Neural progenitor cell (in vitro differentiated cells): ENCODE data around the gene IL2RA.

ENCODE experiments used
- EZH2 ChIP-seq: fragments of 200-600 bp; sonication (generic); IDR thresholded peaks from 2 replicates; pipeline ENCODE4 v1.6.1; 2017; ENCODE audit warnings: antibody characterized with exemption, mild to moderate bottlenecking, moderate library complexity
- EZH2phosphoT487 ChIP-seq: fragments of 200-600 bp; sonication (generic); IDR thresholded peaks from 2 replicates; pipeline ENCODE4 v1.6.1; 2017; ENCODE audit warnings: antibody characterized with exemption
- TF ChIP-seq, protein P1 (sequence below): fragments of 200-600 bp; sonication (generic); IDR thresholded peaks from 2 replicates; pipeline ENCODE4 v1.5.1; 2017; ENCODE audit warnings: antibody characterized with exemption, mild to moderate bottlenecking

GRCh38 chr10:5970527-5970926 is 91.6 kb downstream of the IL2RA start:
- TF ChIP-seq, protein P1, sequence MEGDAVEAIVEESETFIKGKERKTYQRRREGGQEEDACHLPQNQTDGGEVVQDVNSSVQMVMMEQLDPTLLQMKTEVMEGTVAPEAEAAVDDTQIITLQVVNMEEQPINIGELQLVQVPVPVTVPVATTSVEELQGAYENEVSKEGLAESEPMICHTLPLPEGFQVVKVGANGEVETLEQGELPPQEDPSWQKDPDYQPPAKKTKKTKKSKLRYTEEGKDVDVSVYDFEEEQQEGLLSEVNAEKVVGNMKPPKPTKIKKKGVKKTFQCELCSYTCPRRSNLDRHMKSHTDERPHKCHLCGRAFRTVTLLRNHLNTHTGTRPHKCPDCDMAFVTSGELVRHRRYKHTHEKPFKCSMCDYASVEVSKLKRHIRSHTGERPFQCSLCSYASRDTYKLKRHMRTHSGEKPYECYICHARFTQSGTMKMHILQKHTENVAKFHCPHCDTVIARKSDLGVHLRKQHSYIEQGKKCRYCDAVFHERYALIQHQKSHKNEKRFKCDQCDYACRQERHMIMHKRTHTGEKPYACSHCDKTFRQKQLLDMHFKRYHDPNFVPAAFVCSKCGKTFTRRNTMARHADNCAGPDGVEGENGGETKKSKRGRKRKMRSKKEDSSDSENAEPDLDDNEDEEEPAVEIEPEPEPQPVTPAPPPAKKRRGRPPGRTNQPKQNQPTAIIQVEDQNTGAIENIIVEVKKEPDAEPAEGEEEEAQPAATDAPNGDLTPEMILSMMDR, result no peak
- TF ChIP-seq EZH2, result no peak
- TF ChIP-seq EZH2phosphoT487, result no peak
